ENCODE measurements around the gene LTF.

The LTF gene

GRCh38 chr3:46491089-46492070, 26.7 kb upstream of the LTF start:
- in situ Hi-C loops (cut with MboI; ENCODE audit: low sequenced_read_pairs) = no loop called here

GRCh38 chr3:46490338-46491084, 25.8 kb upstream of the LTF start:
- in situ Hi-C loops (cut with MboI; ENCODE audit: low sequenced_read_pairs) = no loop called here

GRCh38 chr3:46489875-46490274, 25.2 kb upstream of the LTF start:
- in situ Hi-C loops (cut with MboI; ENCODE audit: low sequenced_read_pairs) = no loop called here

- in situ Hi-C loops (cut with MboI; ENCODE audit: low sequenced_read_pairs) = no loop called here
These were observed 24.7 kb upstream of the LTF start for GRCh38 chr3:46489381-46489780.

DNA sequence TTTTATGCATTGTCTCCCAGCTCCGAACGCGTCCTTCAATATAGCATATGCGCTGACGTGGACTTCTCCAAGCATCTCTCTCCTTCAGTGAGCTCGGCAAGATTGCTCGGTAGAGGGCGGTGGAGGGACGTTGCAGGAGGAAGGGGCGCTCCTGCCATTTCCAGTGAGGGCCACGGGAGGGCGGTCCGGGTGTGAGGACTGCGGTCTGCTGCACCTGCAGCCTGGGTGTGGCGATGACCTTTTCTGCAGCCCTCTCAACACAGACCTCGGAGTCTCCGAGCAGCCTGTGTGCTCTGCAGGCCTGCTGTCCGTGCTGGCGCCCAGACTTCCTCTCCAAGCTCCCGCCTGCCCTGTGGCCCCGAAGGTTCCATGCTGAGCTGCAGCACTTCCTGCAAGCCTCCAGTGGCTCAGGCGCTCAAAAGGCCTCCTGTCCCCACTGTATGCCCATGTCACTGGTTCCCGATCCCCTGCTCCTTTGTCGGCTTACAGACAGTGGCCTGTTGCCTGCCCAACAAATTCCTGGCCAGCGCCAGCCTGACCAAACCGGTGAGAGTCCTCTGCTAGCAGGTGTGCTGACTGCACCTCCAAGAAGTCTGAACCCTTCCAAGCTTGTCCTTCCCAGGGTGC, 24.1 kb upstream of the LTF start:
- in situ Hi-C loops (cut with MboI; ENCODE audit: low sequenced_read_pairs) = no loop called here

DNA sequence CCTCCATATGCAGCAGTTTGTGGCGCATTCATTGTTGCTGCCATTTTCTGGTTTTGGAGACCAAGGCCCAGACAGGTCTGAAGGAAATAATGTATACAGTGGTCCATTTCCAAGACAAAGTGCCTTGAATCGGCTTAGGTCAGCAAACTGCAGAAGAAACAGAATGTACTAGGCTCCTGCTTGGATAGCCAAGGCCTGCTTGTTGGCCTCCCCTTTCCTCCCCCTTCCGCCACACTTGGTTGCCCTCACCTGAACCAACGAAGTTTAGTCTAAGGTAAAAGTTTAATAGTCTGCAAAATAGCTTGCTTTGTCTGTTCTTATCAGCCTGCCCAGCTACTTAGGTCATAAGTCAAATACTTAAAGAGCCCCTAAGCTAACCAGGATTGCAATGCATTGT, 21.1 kb upstream of the LTF start:
- in situ Hi-C loops (cut with MboI; ENCODE audit: low sequenced_read_pairs) = no loop called here

DNA sequence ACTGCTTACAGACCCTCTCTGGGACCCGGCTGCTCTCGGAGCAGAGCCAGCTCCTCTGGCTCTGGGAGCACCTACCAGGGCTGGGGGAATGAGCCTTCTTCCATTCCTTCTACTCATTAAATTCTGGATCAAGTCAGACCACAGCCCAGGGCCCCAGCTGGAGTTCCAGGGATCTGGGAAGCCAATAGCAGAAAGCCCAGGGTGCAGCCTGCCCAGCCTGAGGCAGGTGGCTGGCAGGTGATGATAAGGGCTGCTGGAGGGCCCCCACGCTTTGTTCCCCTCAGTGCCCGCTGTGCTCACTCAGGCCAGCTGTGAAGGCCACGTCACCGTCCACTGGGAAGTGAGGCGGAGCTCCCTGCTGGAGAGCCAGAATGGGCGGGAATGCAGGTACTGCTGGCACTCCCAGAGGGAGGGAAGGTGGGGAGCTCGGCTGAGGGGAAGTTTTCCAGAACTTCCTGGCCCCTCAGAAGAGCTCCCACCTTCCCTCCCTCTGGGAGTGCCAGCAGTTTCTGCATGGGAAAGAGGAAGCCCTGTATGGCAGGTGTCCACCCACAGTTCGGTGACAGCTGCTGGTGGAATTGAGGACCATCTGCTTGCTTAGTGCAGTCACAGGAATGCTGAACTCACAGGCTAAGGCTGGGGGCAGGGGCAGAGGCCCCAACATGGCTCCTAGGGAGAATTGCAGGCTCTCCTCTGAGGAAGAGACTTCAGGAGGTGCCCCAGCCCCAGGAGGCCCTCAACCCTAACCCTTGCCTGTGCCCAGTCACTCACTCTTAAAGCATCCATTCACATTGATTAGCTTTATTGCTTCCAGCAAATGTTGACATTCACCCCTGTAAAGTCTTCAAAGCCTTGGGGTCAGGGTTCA, 20.4 kb upstream of the LTF start:
- in situ Hi-C loops (cut with MboI; ENCODE audit: low sequenced_read_pairs) = no loop called here

DNA sequence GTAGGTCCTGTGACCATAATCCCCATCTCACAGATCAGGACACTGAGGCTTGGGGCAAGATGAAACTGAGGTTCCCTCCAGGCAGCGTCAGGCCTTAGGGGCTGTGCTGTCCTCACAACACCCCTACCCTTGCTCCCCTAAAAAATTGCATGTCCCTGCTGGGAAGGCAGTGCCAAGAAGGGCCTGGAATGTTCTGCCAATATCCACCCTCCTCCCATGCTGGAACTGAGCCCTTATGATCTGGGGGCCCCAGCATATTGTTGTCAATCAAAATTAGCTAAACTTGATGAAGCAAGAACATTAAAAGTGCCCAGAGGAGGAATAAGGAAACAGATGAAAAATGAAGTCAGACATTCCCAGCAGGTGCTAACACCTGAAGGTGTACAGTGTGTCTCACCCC, 19.7 kb upstream of the LTF start:
- in situ Hi-C loops (cut with MboI; ENCODE audit: low sequenced_read_pairs) = no loop called here

- in situ Hi-C loops (cut with MboI; ENCODE audit: low sequenced_read_pairs) = no loop called here
These were observed 19.1 kb upstream of the LTF start for GRCh38 chr3:46483825-46484224.

DNA sequence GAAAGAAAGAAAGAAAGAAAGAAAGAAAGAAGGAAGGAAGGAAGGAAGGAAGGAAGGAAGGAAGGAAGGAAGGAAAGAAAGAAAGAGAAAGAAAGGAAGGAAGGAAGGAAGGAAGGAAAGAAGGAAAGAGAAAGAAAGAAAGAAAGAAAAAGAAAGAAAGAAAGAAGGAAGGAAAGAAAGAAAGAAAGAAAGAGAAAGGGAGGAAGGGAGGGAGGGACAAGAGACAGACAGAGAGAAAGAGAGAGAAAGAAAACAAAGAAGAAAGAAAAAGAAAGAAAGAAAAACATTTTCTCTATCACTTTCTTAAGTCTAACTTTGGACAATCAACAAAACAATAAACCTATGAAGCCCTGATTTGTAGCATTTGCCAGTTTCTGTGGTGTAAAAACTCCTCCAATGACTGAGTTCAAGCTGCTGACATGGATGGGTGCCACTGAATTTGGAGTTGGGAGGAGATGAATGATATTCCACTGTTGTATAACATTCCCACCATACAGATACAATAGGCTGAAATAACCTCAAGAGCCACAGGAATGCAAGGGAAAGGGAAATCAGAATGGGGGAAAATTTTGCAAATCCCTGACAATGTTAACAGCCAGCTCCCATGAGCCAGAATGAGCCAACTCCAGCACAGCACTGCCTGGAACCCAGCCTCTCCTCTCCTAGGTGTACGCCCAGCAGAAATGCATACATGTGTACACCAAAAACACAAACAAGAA, 18.1 kb upstream of the LTF start:
- in situ Hi-C loops (cut with MboI; ENCODE audit: low sequenced_read_pairs) = no loop called here

- in situ Hi-C loops (cut with MboI; ENCODE audit: low sequenced_read_pairs) = no loop called here
These were observed 16.9 kb upstream of the LTF start for GRCh38 chr3:46481636-46482035.

DNA sequence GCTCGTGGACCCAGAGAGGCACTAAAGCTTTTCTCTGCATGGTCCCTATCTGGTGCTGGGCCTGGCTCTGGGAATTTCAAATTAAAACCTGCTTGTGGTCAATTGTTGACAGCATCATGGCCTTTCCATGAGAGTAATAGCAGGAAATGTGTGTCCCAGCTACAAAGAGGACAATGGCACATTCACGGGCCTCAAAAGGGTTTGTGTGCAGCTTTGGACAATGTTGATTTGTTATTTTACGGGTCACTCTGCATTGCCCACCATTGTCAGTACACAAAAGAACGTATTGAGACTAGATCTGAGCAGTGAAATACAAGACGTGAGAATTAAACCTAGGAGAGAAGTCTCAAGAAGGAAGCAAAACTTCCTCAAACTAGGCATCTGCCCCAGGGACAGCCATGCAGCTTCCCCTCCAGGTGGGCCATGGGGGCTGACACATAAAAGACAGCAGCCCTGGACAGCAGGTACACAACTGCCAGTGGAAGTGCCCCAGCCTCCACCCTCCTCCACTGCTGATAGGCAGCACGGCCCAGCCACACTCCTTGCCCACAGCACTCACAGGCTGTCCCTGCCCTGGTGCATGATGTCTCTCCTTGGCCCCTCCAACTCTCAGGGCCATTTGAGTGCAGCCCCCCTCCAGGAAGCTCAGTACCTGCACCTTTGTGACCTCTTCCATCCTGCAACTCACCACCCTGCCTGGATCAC, 15.9 kb upstream of the LTF start:
- in situ Hi-C loops (cut with MboI; ENCODE audit: low sequenced_read_pairs) = no loop called here

- in situ Hi-C loops (cut with MboI; ENCODE audit: low sequenced_read_pairs) = no loop called here
These were observed 15.0 kb upstream of the LTF start for GRCh38 chr3:46479696-46480095.

- in situ Hi-C loops (cut with MboI; ENCODE audit: low sequenced_read_pairs) = no loop called here
These were observed 14.3 kb upstream of the LTF start for GRCh38 chr3:46479021-46479420.

GRCh38 chr3:46478341-46478740, 13.6 kb upstream of the LTF start:
- in situ Hi-C loops (cut with MboI; ENCODE audit: low sequenced_read_pairs) = no loop called here

GRCh38 chr3:46477756-46478155, 13.1 kb upstream of the LTF start:
- in situ Hi-C loops (cut with MboI; ENCODE audit: low sequenced_read_pairs) = no loop called here

- in situ Hi-C loops (cut with MboI; ENCODE audit: low sequenced_read_pairs) = no loop called here
These were observed 12.4 kb upstream of the LTF start for GRCh38 chr3:46477145-46477544.

- in situ Hi-C loops (cut with MboI; ENCODE audit: low sequenced_read_pairs) = no loop called here
These were observed 8.0 kb upstream of the LTF start for GRCh38 chr3:46472736-46473135.

GRCh38 chr3:46471371-46471914, 6.7 kb upstream of the LTF start:
- in situ Hi-C loops (cut with MboI; ENCODE audit: low sequenced_read_pairs) = no loop called here
